ENCODE data around the gene LCP2. TPM values are rescaled to one million over a fixed set of nuclear protein-coding genes. Genes with fewer than 3 reads are reported as not detected.

LCP2 gene
- total RNA-seq, 4 donors from 2014 or later, result 1.5 to 8.9 (median 7.7) TPM; not detected in 1

GRCh38 chr5:170275376-170275994 is 22.1 kb downstream of the LCP2 start:
- H3K4me1 ChIP-seq, result peaks cover 15% of the 10 kb centered on the region
- DNase-seq (ENCODE audit: low spot score in 2 of 2), result no peak
- no peak overlapping the region for H3K4me3 ChIP-seq
- H3K9me3 ChIP-seq, result no peaks in the 10 kb centered on the region
- TF ChIP-seq POLR2A (IDR thresholded peaks at IDR 0.05) (no peak), POLR2AphosphoS5 (IDR thresholded peaks at IDR 0.05) (no peak), CTCF (IDR thresholded peaks at IDR 0.05) (no peak), EP300 (IDR thresholded peaks at IDR 0.05) (no peak)
- H3K27me3 ChIP-seq, result no peaks in the 10 kb centered on the region
- H3K27ac ChIP-seq, result no peak overlapping the region
- H3K36me3 ChIP-seq, result no peaks in the 10 kb centered on the region
- WGBS, result 76% methylated on average over 8 of the region's 8 CpGs

DNA sequence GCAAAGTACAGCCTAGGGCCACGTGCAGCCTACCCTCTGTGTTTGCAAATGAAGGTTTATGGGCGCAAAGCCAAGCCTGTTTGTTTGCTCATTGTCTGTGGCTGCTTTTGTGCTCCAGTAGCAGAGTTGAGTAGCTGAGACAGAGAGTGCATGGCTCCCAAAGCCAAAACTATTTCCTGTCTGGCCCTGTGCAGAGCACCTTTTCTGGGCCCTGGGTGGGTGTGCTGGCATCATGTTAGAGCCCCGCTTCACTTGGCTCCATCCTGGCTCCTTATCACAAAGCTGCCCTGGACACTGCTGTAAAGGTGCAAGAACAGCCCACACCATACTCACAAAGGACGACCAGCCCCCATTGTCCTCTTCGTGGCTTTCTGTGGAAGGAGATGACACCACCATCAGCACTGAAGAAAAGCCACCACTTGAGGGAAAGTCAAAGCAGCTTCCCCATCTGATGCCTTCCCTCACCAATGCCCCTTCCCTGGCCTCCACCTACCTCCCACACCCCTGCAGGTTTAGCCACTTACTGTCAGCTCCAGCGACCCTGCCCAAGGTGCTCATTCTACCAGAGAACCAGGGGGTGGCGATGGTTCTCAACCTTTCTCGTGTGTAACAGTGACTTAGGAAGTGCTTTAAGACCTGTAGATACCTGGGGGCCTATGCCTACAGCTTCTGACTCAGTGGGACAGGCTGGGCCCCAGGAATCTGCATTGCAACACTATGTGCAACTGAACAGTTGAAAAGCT is 23.4 kb downstream of the LCP2 start:
- DNase-seq (ENCODE audit: low spot score in 2 of 2), result no peak
- 76% methylated on average over 7 of the region's 8 CpGs for WGBS

DNA sequence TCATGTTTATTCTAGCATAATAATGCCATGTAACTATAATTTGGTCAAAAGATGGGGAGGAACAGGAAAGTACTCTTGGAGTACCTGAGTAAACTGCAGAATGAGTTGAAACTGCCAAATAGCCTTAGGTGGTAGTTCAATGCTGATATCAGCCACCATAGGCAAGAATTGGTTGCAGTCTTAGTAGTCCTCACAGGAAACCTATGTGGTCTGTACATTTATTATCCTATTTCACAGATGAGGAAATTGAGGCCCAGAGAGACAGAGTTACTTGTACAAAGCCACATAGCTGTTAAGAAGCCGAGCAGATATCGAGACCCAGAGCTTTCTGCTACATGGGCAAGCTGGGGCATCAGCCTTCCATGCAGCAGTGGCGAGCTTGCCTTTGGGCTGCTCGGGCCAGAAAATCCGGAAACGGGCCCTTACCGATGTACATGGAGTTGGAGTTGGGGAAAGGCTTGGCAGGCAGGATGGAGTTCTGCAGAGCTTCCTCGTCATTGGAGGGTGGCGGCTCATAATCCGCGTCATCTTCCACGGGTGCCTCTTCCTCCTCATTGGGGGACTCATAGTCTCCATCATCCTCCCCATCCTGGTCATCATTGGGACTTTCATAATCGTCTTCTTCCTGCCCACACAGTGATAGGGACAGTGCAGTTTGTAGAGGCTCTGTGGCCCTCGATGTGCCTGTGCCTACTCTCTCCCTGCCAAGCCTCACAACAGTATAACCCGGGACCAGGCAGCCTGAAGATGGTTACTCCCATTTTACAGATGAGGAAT is 27.1 kb downstream of the LCP2 start:
- Histone ChIP-seq H3K4me3 (no peak overlapping the region), H3K9me3 (no peaks in the 10 kb centered on the region), H3K4me1 (peaks cover 38% of the 10 kb centered on the region), H3K27me3 (no peaks in the 10 kb centered on the region), H3K36me3 (no peaks in the 10 kb centered on the region), H3K27ac (no peak overlapping the region)
- 87% methylated on average over 15 of the region's 15 CpGs for WGBS
- DNase-seq (ENCODE audit: low spot score in 2 of 2), result peak in 1 of 2 donors; percentile 51
- TF ChIP-seq EP300 (IDR thresholded peaks at IDR 0.05), result no peak
- TF ChIP-seq POLR2AphosphoS5 (IDR thresholded peaks at IDR 0.05), result no peak
- TF ChIP-seq CTCF (IDR thresholded peaks at IDR 0.05), result no peak
- TF ChIP-seq POLR2A (IDR thresholded peaks at IDR 0.05), result no peak

More for the DNA sequence above, 23.4 kb downstream of the LCP2 start:
- no peaks in the 10 kb centered on the region for H3K27me3 ChIP-seq
- no peak overlapping the region for H3K27ac ChIP-seq
- TF ChIP-seq CTCF (IDR thresholded peaks at IDR 0.05), result no peak
- TF ChIP-seq POLR2AphosphoS5 (IDR thresholded peaks at IDR 0.05), result no peak
- no peak for TF ChIP-seq EP300 (IDR thresholded peaks at IDR 0.05)
- H3K9me3 ChIP-seq, result no peaks in the 10 kb centered on the region
- no peaks in the 10 kb centered on the region for H3K36me3 ChIP-seq
- peaks cover 15% of the 10 kb centered on the region for H3K4me1 ChIP-seq
- no peak overlapping the region for H3K4me3 ChIP-seq

GRCh38 chr5:170269579-170269978 is 28.0 kb downstream of the LCP2 start:
- Histone ChIP-seq H3K27me3 (no peaks in the 10 kb centered on the region), H3K27ac (peak overlapping the region; percentile 73), H3K4me3 (no peak overlapping the region), H3K4me1 (peaks cover 38% of the 10 kb centered on the region), H3K36me3 (no peaks in the 10 kb centered on the region), H3K9me3 (no peaks in the 10 kb centered on the region)
- peak in 1 of 2 donors; percentile 48 for DNase-seq (ENCODE audit: low spot score in 2 of 2)
- WGBS, result 81% methylated on average over 7 of the region's 7 CpGs
- TF ChIP-seq POLR2A (IDR thresholded peaks at IDR 0.05) (no peak), EP300 (IDR thresholded peaks at IDR 0.05) (no peak), POLR2AphosphoS5 (IDR thresholded peaks at IDR 0.05) (no peak), CTCF (IDR thresholded peaks at IDR 0.05) (no peak)

DNA sequence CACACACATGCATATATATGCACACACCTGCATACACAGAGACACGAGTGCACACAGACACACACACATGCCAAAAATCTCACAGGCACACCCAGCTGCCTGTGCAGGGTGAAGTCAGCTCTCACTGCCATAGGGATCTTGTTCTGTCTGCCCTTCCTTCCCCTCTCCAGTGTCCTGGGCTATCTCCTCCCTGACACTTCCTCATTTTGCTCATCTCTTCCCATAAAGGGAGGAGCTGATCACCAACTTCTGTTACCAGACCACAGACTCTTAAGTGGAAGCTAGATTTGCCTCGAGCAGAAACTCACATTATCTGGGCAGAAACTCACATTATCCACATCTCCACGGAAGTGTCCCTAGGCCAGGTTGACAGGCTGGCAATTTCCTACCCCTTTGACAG is 28.7 kb downstream of the LCP2 start:
- peak in 1 of 2 donors; percentile 48 for DNase-seq (ENCODE audit: low spot score in 2 of 2)
- Histone ChIP-seq H3K36me3 (no peaks in the 10 kb centered on the region), H3K4me1 (peaks cover 39% of the 10 kb centered on the region), H3K27me3 (no peaks in the 10 kb centered on the region), H3K9me3 (no peaks in the 10 kb centered on the region), H3K4me3 (no peak overlapping the region), H3K27ac (peak overlapping the region; percentile 73)
- TF ChIP-seq CTCF (IDR thresholded peaks at IDR 0.05), result no peak
- no peak for TF ChIP-seq EP300 (IDR thresholded peaks at IDR 0.05)
- no peak for TF ChIP-seq POLR2A (IDR thresholded peaks at IDR 0.05)
- TF ChIP-seq POLR2AphosphoS5 (IDR thresholded peaks at IDR 0.05), result no peak
- 0% methylated on average over 2 of the region's 3 CpGs for WGBS
